HL-60/S4 treated with retinoic acid at 250 ng/mL for 4 days and 3 days (cell line): ENCODE results near the gene SLC35F1.
"Not testable (repeated sequence)": the region's sequence is repeated elsewhere in the genome, so short reads cannot be mapped to it uniquely, and the experiment has no call there.

Experiments
- in situ Hi-C: fragments of 300-500 bp; cut with MboI; formaldehyde crosslinking; loops from 2 replicates; pipeline ENCODE4 v1.7.0; 2022; ENCODE audit warnings: low sequenced_read_pairs

Gene SLC35F1

DNA sequence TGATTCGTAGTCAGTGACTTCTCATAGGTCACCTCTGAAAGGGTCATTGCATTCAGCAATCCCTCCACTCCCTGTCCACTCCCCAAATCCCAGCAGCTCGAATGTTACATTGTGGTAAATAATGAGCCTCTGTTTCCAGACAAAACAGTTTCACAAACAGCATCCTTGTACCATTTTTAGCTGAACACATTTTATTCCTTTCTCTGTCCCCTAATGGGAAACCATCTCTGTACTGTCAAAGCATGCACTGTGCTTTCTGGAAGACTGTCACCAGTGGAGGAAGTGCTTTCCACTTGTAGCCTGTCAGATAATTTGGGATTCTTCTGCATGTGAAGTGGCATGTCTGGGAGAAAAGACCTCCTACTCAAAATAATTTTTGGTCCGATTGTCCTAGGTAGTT lies 82.0 kb downstream of the SLC35F1 start:
- in situ Hi-C loops = no loop called here

DNA sequence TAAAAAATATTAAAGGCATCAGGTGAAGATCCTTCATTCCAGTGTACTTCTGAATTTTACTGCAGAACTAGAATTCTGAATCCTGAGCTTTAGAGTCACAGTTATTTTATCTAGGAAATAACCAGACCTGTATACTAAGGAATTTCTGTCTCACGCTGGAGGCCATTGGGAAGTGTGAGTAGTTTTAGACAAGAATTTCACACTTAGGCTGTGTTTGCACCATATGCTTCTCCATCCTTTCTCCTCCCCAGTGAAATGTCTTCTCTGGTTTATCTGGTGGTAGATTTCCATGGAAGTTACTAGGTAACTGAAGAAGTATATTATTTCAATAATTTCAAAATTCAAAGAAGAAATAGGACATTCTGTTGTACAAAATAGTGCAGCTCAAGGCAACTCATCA lies 83.1 kb downstream of the SLC35F1 start:
- in situ Hi-C loops = no loop called here

DNA sequence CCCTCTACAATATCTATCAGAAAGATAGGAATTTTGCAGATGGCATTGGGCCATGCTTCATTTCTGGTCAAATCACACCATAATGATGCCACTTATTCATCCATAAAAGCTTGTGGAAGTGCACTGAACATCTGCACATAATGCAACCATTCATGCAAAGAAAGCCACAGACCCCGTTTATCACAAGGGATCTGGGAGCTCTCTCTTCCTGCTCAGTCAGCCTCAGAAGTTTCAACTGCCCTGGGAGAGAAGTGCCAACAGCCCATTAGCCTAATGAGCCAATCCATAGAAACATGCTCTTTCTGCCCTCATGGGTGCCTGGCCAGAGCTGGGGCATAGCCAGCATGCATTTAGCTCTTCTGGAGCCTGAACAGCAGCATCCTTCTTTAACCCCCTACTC lies 85.8 kb downstream of the SLC35F1 start:
- in situ Hi-C loops = no loop called here

DNA sequence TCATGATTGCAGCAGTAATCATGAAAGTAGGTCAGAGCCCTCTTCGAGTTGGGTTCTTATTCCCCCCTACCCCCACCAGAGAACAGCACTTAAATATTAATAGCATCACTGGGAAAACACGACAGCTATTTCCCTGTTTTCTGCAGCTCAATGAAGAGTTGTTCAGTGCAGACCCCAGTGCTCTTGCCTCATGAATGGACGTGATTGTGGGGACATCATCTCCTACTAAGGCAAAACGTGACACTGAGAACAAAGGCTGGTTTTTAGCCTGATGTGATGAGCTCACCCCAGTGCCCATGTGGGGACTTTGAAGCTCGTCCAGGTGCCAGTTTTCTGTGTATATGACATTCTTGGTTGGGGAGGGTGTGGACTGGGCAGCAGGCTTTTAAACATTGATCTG lies 105.9 kb downstream of the SLC35F1 start:
- in situ Hi-C loops = no loop called here

DNA sequence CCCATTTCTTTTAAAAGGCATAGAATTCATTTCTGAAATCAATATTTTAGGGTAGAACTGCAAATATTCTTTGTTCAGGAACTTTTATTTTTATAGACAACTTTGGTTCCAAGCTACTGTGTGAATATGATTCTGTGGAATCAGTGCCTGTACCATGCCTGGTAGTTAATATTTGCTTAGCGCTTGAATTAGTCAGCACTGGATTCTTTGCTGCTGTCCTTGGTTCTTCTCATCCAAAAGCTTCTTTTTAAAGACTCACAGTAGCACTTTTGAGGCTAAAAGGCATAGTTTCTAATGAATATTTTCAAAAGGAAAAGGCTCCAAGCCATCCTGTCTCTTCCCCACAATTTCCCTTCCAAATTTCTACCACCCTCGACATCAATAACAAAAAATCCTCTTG lies 109.5 kb downstream of the SLC35F1 start:
- in situ Hi-C loops = no loop called here

GRCh38 chr6:118017301-118017848 lies 110.3 kb downstream of the SLC35F1 start:
- in situ Hi-C loops = no loop called here

GRCh38 chr6:118023771-118024170 lies 116.7 kb downstream of the SLC35F1 start:
- in situ Hi-C loops = no loop called here

GRCh38 chr6:118029967-118030366 lies 122.9 kb downstream of the SLC35F1 start:
- in situ Hi-C loops = no loop called here

- in situ Hi-C loops = not testable (repeated sequence)
Measured at GRCh38 chr6:118037479-118037878, 130.4 kb downstream of the SLC35F1 start.

GRCh38 chr6:118042855-118043254 lies 135.8 kb downstream of the SLC35F1 start:
- in situ Hi-C loops = no loop called here

DNA sequence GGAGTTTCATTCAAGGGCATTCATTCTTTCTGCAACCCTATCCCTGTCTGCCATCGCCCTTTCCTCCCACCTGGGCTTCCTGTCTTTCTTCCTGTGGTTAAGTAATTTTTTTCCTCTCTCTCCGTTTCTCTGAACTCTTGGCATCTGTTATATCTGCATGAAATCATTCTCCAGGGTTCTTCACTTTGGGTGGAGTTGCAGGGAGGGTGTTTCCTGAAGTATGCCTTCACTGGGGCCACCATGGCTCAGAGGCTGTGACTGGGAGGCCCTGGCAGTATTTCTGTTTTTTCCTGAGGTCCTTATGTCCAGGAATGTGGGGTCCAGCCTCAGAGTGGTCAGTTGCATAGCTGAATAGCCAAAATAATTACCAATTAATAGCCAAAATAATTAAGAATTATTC lies 137.2 kb downstream of the SLC35F1 start:
- in situ Hi-C loops = no loop called here

DNA sequence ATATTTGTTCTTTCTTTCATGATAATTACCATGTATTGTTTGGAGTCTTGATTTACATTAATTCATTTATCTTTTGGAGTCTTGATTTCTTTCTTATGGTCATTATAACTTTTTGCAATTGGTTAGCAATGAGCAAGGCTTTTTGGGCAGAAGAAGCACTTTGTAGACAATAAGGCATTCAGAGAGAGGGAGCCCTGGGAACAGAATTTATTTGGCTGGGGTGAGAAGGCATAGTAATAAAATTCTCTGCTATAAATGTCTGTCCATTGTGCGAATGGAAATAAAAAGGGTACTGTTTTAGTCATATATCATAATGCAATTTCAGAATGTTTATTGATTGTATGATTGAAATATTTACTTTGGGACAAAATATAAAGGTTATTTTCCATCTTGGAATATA lies 147.0 kb downstream of the SLC35F1 start:
- in situ Hi-C loops = no loop called here

- in situ Hi-C loops = no loop called here
Measured at GRCh38 chr6:118061666-118062065, 154.6 kb downstream of the SLC35F1 start.

DNA sequence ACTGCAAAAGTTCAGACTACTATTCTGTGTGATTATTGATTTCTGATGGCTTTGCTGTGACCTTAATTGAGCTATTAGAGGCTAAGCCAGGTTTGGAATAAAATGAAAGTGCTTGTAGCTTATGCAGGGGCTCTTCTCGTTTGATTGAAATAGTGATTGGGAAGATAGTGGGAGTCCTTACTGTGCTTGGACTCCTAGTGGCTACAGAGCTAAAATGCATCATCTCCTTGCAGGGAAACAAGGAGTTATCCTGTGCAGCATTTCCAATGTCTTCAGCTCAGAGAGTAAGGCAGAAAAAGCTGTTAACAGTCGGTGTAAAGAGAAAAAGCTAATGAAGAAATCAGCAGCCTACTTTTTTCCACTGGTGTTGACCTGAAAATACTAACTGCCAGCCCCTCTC lies 173.5 kb downstream of the SLC35F1 start:
- in situ Hi-C loops = no loop called here

DNA sequence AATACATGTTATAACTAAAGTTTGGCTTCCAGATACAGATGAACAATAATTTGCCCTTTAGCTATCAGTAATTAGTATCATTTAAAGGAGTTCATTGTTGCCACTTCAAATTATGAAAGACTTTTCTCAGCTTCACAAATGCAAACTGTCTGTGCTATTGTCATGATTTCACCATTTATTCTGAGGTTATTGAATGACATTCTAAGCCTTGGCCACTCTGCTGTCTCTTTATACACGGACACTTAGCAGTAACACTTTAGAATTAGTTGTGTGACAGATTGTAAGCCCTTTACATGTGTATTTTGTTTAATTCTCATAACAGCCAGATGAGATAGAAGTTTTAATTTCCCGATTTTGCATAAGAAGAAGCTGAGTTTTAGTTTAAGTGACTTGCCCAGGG lies 176.6 kb downstream of the SLC35F1 start:
- in situ Hi-C loops = no loop called here

DNA sequence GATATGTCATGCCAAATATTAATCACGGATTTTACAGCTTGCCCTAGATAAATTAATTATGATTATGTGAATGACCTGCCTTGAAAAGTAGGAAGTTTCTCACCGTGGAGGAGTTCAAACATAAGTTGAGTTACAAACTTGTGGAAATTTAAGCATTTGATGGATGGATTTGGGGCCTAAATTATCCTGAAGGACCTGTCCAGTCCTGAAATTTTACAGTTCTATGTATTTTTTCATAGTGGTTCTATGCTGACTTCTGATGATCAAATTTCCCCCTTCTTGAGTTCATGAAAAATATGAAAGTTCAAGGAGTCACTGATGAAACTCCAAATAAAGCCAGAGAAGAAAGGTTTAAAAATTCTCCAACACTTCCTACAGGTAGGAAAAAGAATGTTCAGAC lies 178.6 kb downstream of the SLC35F1 start:
- in situ Hi-C loops = no loop called here

DNA sequence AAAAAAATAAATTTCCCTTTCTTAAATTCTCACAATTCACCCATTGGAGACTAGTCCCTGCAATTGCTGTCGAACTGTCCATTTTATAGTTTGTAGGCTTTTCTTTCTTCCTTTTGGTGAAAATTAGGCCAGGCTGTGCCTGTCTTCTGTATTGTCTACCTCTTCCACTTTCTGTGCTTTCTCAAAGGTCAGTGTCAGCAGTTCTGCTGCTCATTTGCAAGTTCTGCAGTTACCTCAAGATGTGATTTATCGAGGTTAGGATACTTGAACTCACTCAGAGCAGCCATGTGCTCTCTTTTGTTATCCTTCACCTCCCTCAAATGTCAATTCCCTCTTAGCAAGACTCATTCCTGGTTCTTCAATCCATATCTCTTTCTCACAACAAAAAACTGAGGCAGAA lies 179.1 kb downstream of the SLC35F1 start:
- in situ Hi-C loops = no loop called here

- in situ Hi-C loops = no loop called here
Measured at GRCh38 chr6:118092086-118092485, 185.0 kb downstream of the SLC35F1 start.

- in situ Hi-C loops = no loop called here
Measured at GRCh38 chr6:118097576-118097975, 190.5 kb downstream of the SLC35F1 start.

GRCh38 chr6:118100717-118101116 lies 193.7 kb downstream of the SLC35F1 start:
- in situ Hi-C loops = no loop called here

GRCh38 chr6:118101220-118101619 lies 194.2 kb downstream of the SLC35F1 start:
- in situ Hi-C loops = no loop called here

- in situ Hi-C loops = no loop called here
Measured at GRCh38 chr6:118101831-118102345, 194.8 kb downstream of the SLC35F1 start.

GRCh38 chr6:118102401-118102800 lies 195.3 kb downstream of the SLC35F1 start:
- in situ Hi-C loops = no loop called here
